ENCODE results near the gene OR2B2. TPM values are rescaled to one million over a fixed set of nuclear protein-coding genes. Genes with fewer than 3 reads are reported as not detected.

OR2B2 gene
- total and polyA plus RNA-seq, 7 donors: not detected

DNA sequence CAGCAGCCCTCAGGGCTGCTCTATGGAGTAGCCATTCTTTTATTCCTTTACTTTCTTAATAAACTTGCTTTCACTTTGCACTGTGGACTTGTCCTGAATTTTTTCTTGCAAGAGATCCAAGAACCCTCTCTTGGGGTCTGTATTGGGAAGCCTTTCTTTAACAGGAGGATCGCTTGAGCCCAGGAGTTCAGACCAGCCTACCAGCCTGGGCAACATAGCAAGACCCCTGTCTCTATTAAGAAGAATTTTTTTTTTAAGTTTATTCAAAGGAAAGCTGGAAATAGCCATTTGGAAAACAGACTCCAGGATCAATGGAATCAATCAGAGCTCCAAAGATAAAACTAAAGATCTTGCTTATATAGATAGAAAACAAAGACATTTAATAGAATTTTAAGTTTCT, 29.1 kb downstream of the OR2B2 start:
- peaks cover 0 to 28% (median 5%) of the 10 kb centered on the region in 3 donors for H3K27me3 ChIP-seq
- no peak for TF ChIP-seq POLR2A (IDR thresholded peaks at IDR 0.05)
- no peaks in the 10 kb centered on the region for H3K36me3 ChIP-seq
- H3K27ac ChIP-seq: no peak overlapping the region
- no peaks in the 10 kb centered on the region for H3K9me3 ChIP-seq
- DNase-seq: no peak
- no peak overlapping the region for H3K4me3 ChIP-seq
- intact Hi-C loops (cut with DNase I): no loop called here
- WGBS, 2 donors: 97 to 98% methylated on average over 1 of the region's 1 CpG
- no peaks in the 10 kb centered on the region for H3K4me1 ChIP-seq

GRCh38 chr6:27882624-27883023, 29.6 kb downstream of the OR2B2 start:
- Histone ChIP-seq H3K9me3 (no peaks in the 10 kb centered on the region), H3K27me3 (peaks cover 0 to 23% (median 0%) of the 10 kb centered on the region in 3 donors), H3K4me1 (no peaks in the 10 kb centered on the region), H3K4me3 (no peak overlapping the region), H3K36me3 (no peaks in the 10 kb centered on the region), H3K27ac (no peak overlapping the region)
- no peak for DNase-seq
- WGBS, 2 donors: 75 to 92% methylated on average over 5 of the region's 5 CpGs
- TF ChIP-seq POLR2A (IDR thresholded peaks at IDR 0.05) (no peak), POLR2AphosphoS5 (IDR thresholded peaks at IDR 0.05) (no peak), EP300 (IDR thresholded peaks at IDR 0.05) (no peak)
- TF ChIP-seq, protein P1, sequence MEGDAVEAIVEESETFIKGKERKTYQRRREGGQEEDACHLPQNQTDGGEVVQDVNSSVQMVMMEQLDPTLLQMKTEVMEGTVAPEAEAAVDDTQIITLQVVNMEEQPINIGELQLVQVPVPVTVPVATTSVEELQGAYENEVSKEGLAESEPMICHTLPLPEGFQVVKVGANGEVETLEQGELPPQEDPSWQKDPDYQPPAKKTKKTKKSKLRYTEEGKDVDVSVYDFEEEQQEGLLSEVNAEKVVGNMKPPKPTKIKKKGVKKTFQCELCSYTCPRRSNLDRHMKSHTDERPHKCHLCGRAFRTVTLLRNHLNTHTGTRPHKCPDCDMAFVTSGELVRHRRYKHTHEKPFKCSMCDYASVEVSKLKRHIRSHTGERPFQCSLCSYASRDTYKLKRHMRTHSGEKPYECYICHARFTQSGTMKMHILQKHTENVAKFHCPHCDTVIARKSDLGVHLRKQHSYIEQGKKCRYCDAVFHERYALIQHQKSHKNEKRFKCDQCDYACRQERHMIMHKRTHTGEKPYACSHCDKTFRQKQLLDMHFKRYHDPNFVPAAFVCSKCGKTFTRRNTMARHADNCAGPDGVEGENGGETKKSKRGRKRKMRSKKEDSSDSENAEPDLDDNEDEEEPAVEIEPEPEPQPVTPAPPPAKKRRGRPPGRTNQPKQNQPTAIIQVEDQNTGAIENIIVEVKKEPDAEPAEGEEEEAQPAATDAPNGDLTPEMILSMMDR (IDR thresholded peaks at IDR 0.05): no peak
- intact Hi-C loops (cut with DNase I): no loop called here

DNA sequence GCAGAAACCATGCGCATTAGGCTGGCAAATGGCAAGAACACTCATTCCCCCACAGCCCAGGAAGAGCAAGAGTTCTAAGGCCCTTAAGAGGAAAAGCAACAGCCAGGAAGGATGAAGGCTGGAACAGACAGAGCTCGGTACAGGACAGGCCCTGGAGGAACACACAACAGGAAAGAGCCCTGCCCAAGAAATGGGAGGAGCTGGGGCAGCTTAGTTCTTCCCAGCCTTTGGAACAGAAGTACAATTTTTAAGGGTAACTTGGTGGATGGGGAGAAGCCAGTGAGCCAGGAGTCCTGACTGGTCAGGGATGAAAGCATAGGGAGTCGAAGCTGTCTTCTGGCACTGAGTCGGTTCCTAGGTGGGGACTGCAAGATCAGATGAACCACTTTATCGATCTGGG, 32.4 kb downstream of the OR2B2 start:
- H3K9me3 ChIP-seq: no peaks in the 10 kb centered on the region
- no peak overlapping the region for H3K4me3 ChIP-seq
- no peak overlapping the region for H3K27ac ChIP-seq
- H3K27me3 ChIP-seq: peaks cover 0 to 13% (median 0%) of the 10 kb centered on the region in 3 donors
- TF ChIP-seq EP300 (IDR thresholded peaks at IDR 0.05) (no peak), POLR2AphosphoS5 (IDR thresholded peaks at IDR 0.05) (no peak), POLR2A (IDR thresholded peaks at IDR 0.05) (no peak)
- TF ChIP-seq, protein P1 (IDR thresholded peaks at IDR 0.05): no peak
- intact Hi-C loops (cut with DNase I): no loop called here
- no peak for DNase-seq
- no peaks in the 10 kb centered on the region for H3K36me3 ChIP-seq
- 84 to 85% methylated on average over 5 of the region's 5 CpGs for WGBS, 2 donors
- no peaks in the 10 kb centered on the region for H3K4me1 ChIP-seq

DNA sequence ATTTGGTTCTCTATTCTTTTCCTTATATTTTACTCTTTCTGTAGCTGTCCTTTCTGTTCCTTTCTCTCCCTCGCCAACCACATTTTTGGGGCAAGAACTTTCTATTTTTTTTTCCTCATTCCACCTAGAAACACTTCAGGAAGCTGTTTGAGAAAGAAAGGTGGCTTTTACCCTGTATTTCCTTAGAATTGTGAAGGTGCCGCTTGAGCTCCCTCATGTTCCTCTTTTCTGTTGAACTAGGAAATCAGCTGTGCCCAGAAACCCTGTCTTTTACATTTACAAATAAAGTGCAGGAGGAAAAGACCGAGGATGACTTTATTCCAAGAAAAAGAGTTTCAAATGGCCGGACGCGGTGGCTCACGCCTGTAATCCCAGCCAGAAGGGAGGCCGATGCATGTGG, 38.2 kb downstream of the OR2B2 start:
- DNase-seq: no peak
- peaks cover 30 to 61% (median 55%) of the 10 kb centered on the region in 3 donors for H3K27me3 ChIP-seq
- TF ChIP-seq POLR2A (IDR thresholded peaks at IDR 0.05): no peak
- TF ChIP-seq, protein P1 (IDR thresholded peaks at IDR 0.05): no peak
- no peaks in the 10 kb centered on the region for H3K9me3 ChIP-seq
- H3K36me3 ChIP-seq: no peaks in the 10 kb centered on the region
- H3K27ac ChIP-seq: no peak overlapping the region
- intact Hi-C loops (cut with DNase I): no loop called here
- 68 to 93% methylated on average over 8 of the region's 8 CpGs for WGBS, 2 donors
- H3K4me3 ChIP-seq: peak overlapping the region in 1 of 4 donors; percentile 46
- H3K4me1 ChIP-seq: peaks cover 0 to 17% (median 11%) of the 10 kb centered on the region in 4 donors

DNA sequence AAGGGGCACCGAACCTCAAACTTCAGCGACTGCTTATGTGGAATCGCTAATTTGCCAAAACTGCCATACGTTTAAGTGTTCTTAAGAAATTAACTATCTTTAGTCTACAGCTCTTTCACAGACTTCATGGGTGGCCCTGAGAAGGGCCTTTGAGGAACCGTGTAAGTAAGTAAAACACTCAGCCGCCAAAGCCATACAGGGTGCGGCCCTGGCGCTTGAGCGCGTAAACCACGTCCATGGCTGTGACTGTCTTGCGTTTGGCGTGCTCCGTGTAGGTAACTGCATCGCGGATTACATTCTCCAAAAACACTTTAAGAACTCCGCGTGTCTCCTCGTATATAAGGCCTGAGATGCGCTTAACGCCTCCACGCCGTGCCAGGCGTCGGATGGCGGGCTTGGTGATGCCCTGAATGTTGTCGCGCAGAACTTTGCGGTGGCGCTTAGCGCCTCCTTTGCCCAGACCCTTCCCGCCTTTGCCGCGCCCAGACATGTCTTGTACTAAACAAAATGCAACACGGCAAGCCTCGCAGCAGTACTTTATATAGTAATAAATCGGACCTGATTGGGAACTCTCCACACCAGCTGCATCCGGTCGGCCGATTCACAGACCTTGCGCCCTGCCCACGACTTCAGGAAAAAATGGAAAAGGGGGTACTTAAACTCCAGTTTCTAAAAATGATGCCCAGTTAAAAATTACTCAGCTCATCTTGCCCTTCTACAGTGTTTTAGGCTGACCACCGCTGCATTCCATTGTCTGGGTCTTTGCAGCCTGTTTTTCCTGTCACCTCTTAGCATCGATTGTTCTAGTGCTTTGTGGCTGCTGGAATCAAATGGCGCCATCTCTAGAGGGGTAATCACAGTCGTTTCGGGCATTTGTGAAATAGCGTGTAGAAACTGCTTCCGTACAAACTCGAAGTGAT, 38.9 kb downstream of the OR2B2 start:
- H3K9me3 ChIP-seq: no peaks in the 10 kb centered on the region
- no peak for DNase-seq
- intact Hi-C loops (cut with DNase I): no loop called here
- peaks cover 0 to 17% (median 11%) of the 10 kb centered on the region in 4 donors for H3K4me1 ChIP-seq
- H3K27ac ChIP-seq: peak overlapping the region; percentile 28 to 62 (median 53)
- WGBS, 2 donors: 2 to 5% methylated on average over 50 of the region's 50 CpGs
- H3K27me3 ChIP-seq: peaks cover 32 to 68% (median 62%) of the 10 kb centered on the region in 3 donors
- H3K4me3 ChIP-seq: peak overlapping the region; percentile 4 to 46 (median 41)
- no peaks in the 10 kb centered on the region for H3K36me3 ChIP-seq
- no peak for TF ChIP-seq EP300 (IDR thresholded peaks at IDR 0.05)
- TF ChIP-seq, protein P1 (IDR thresholded peaks at IDR 0.05): no peak
- TF ChIP-seq POLR2AphosphoS5 (IDR thresholded peaks at IDR 0.05): peak; percentile 41 to 80 (median 66)
- peak in 1 of 2 donors; percentile 25 for TF ChIP-seq POLR2A (IDR thresholded peaks at IDR 0.05)
